Right ventricle myocardium superior (tissue), 1 donor: ENCODE measurements around the gene TACC3. TPM values are rescaled to one million over a fixed set of nuclear protein-coding genes. Genes with fewer than 3 reads are reported as not detected.
A peak's percentile ranks its signal among the peaks of the same experiment; 100 is the strongest.

Experiments
- ATAC-seq: fragments of 200-7000 bp; cut with Tn5 transposase; one replicate; pipeline ENCODE4 v1.9.1; 2020; ENCODE audit warnings: mild to moderate bottlenecking; ENCODE audit not compliant: poor library complexity
- DNase-seq: peaks from one replicate; pipeline ENCODE4 v3.0.0-alpha.2; 2020
- intact Hi-C: fragments of 100-400 bp; cut with DNase I; formaldehyde crosslinking; loops from one replicate; pipeline ENCODE4 v1.11.2; 2022
- long read RNA-seq: library from polyadenylated mRNA; unstranded; transcript quantifications from one replicate; pipeline ENCODE4 v2.0.0, GENCODE V29; 2021
- total RNA-seq: library from RNA; stranded (reverse); fragmentation: NEBNext Ultra II Directional; extraction: Animal tissue kit (Norgen Biotek cat#: 25700); gene quantifications from one replicate; pipeline ENCODE4 v1.2.1, GENCODE V29; 2021
- donor health status: DM: no; HTN: yes; CAD: no; lungs with severe emphysema.

The TACC3 gene
- total RNA-seq: 7.0 TPM
- long read RNA-seq, transcript TACC3-201 (16 exons, 2,781 nt): major isoform, 6 of 19 reads
- long read RNA-seq, partial matches to known transcripts: 10 of 19 reads
- long read RNA-seq, other reads (novel, unspliced or antisense): 3 of 19 reads

- DNase-seq (peak; percentile 94), ATAC-seq (peak; percentile 89)
- intact Hi-C loops: no loop called here
Measured at GRCh38 chr4:1721003-1721665, at the start of gene TACC3, which contains the start of gene TMEM129. TACC3 (plus strand) TSS chr4:1721521; CDS start chr4:1723422, 1,901 bp downstream. TMEM129 (minus strand) TSS chr4:1721323; CDS start chr4:1720837, 486 bp downstream.

DNA sequence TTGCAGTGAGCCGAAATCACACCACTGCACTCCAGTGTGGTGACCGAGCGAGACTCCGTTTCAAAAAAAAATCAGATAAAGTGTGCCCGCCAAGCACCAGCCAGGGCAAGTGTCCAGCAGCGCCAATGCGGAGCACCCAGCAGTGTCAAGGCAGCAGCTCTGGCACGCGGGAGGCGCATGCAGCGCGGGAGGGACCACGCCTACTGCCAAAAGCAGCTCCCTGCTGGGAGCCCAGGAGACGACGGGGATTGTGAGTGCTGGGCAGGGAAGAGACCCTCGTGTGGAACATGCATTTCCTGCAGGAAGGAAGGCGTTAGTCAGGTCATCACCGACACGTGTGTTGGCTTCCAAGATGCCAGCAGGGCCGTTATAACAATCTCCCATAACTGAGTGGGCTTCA is 47.6 kb upstream of the TACC3 start:
- no peak for ATAC-seq
- peak; percentile 35 for DNase-seq
- intact Hi-C loops: no loop called here

GRCh38 chr4:1674682-1675081 is 46.6 kb upstream of the TACC3 start:
- intact Hi-C loops: no loop called here
- ATAC-seq: no peak
- peak; percentile 23 for DNase-seq

GRCh38 chr4:1675136-1675801 is 46.1 kb upstream of the TACC3 start:
- ATAC-seq: no peak
- DNase-seq: peak; percentile 11
- intact Hi-C loops: no loop called here

GRCh38 chr4:1675802-1676137 is 45.6 kb upstream of the TACC3 start:
- intact Hi-C loops: no loop called here
- DNase-seq: peak; percentile 5
- ATAC-seq: no peak

- peak; percentile 29 for DNase-seq
- intact Hi-C loops: no loop called here
- ATAC-seq: no peak
Measured at GRCh38 chr4:1676605-1677525, 44.5 kb upstream of the TACC3 start.

- ATAC-seq (no peak), DNase-seq (no peak)
- intact Hi-C loops: no loop called here
Measured at GRCh38 chr4:1678244-1678643, 43.1 kb upstream of the TACC3 start.

DNA sequence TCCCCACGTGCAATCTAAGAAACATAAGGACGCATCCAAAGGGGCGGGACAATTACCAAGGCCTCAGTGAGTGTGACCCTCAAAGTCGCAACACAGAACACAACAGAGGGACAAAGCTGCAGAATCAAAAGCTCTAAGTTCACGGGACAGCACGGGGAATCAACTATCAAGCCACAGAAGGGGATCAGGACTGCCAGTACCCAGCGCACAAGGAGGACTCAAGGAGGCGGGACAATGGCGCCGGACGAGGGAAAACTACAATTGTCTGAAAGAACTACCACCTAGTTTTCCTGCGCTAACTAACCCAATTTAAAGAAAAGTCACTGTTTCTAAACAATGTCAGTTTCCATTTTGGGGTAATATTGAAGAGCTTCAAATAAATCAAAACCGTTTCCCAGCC is 38.5 kb upstream of the TACC3 start:
- no peak for ATAC-seq
- intact Hi-C loops: no loop called here
- DNase-seq: no peak

DNA sequence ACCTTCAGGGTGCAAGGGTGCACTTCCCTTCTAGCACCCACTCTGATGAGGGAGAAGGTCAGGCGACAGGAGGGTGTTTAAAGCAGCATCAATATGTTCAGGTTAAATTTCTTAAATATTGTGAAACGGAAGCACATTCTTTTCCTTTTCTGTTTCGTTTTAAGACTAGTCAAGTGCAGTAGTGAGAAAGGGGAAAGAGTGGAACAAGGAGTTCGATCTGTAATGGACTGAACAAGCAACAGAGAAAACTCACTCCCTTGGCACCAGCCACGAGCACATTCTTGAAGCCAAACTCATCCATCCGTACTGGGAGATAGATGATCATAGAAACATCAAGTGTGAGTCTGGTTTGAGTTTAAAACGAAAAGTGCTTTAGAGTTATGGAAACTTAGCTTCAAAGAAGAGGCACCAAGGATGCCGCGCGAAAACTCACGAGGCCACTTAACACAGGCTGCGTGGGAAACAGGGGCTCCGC is 38.0 kb upstream of the TACC3 start:
- intact Hi-C loops: no loop called here
- ATAC-seq (no peak), DNase-seq (no peak)

- intact Hi-C loops: no loop called here
- peak; percentile 97 for ATAC-seq
- peak; percentile 48 for DNase-seq
Measured at GRCh38 chr4:1683736-1684505, 37.4 kb upstream of the TACC3 start, which contains the start of gene FAM53A. FAM53A (minus strand) TSS chr4:1684313; CDS start chr4:1668741, 15,572 bp downstream.

DNA sequence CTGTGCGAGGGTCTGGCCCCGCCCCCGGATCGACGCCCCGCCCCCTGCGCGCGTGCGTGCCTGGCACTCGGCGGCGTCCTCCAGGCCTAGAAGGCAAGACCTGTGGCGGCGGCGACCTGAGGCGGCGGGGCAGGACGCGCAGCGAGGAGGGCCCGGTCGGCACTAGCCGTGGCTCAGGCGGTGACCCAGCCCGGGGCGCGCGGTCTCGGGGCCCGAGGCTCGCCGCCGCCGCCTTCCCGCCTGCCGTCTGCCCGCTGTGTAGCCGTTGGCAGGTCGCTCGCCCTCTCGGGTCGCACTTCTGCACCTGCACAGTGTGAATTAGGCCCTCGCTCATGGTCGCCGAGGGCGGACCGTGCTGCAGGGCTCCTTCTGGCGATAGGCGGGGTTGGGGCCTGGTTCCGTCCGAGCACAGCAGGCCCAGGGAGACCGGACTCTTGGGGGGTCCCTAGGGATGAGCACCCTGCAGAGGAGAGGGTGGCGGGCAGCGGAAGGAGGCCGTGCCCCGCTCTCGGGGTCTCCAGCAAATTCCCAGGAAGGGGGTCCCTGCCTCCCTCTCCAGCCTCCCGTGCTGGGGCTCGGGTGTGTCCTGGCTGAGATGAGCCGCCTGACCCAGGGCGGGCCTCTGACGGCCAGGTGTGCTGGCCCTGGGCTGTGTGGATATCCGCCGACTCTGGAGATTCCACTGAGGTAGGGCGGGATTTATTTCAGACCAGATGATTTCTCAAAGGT is 36.7 kb upstream of the TACC3 start:
- intact Hi-C loops: no loop called here
- peak; percentile 3 for ATAC-seq
- DNase-seq: peak; percentile 97

DNA sequence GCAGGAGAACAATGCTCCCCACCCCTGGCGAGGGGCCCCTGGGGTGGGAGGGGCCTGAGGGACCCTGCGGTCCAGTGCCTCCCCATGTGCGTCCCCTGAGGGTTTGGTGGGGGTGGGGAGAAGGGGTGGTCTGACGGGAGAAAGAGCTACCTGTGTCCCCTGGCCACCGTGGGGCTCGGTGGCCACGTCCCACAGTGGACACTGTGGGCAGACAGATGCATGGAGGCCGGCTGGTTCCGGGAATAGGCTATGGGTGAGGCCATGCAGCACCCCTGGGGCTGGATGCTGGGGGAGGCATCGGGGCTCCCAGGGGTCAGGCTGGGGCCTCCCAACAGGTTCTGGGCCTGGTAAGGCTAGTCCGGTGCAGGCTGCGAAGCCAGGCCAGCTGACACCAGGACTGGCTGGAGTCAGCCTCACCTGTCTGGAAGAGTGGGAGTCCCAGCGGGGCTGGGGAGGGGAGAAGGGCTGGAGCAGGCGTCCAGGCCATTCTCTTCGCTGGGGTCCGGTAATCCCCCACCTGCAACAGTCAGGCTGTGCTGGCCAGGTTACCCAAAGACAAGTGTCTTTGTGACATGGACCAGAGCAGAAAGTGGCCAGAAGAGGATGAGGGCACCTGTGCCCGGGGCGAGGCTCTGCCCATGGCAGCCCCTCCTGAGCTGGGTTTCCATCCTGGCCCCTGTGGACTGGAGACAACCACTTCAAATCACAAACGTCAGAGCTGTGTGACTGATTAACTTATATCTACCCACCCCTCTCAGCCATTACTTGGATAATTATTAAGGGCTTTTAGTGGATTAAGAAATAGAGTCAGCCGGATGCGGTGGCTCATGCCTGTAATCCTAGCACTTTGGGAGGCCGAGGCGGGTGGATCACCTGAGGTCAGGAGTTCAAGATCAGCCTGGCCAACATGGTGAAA is 35.8 kb upstream of the TACC3 start:
- intact Hi-C loops: no loop called here
- DNase-seq: no peak

DNA sequence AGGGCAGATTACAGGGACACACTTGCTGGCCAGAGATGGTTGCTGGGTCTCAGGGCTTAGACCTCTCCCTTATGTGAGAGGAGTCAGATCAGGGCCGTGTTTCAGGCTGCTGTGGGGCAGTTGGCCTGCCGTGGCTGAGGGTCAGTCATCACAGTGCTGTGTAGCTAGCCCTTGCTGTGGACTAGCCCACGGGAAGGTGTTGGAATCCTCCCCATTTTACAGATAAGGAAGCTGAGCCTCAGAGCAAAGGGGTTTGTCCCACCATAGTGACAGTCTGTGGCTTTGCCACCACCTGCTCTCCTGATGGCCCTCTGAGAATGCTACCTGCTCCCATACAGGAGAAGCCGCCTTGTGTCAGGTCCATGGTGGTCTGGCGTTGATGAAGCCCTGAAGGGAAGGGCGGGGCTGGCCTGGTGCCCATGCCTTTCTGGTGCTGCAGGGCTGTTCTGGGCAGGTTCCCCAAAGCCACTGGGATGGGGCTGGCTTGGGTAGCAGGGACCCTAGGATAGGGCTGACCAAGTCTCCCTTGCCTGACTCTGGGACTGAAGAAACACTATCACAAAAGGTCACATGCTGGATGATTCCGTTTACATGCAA is 34.8 kb upstream of the TACC3 start:
- intact Hi-C loops: no loop called here
- no peak for DNase-seq
- no peak for ATAC-seq

More for the DNA sequence above, 35.8 kb upstream of the TACC3 start:
- no peak for ATAC-seq

- DNase-seq: no peak
- intact Hi-C loops: no loop called here
- ATAC-seq: no peak
Measured at GRCh38 chr4:1690698-1691097, 30.6 kb upstream of the TACC3 start.

GRCh38 chr4:1691737-1692373 is 29.5 kb upstream of the TACC3 start:
- intact Hi-C loops: loop anchor here (2.0 kb wide), 1 partner anchor 35 kb away; no protein-coding TSS in a partner anchor
- no peak for ATAC-seq
- DNase-seq: no peak
